Endothelial cell of umbilical vein (primary cell): Measurements from ENCODE around the gene ATP8A2.

Experiments
- CTCF ChIP-seq, 2 donors: IDR thresholded peaks; 1 replicate in 1 of 2; 2 replicates in 1 of 2; pipeline ENCODE4 v1.5.1; 2011; ENCODE audit warnings: low read length in 2 of 2, mild to moderate bottlenecking in 2 of 2, moderate library complexity in 2 of 2, control low read depth in 1 of 2, inconsistent platforms in 1 of 2, low read depth in 1 of 2; ENCODE audit not compliant: insufficient read depth in 1 of 2; ENCODE audit errors: extremely low read depth in 1 of 2
- EZH2 ChIP-seq: IDR thresholded peaks from 2 replicates; pipeline ENCODE4 v1.6.1; 2012; ENCODE audit warnings: borderline replicate concordance, low read depth, mild to moderate bottlenecking, moderate library complexity, low read length, inconsistent platforms; ENCODE audit not compliant: severe bottlenecking
- FOS ChIP-seq: IDR thresholded peaks from 2 replicates; pipeline ENCODE4 v1.6.1; 2011; ENCODE audit warnings: mild to moderate bottlenecking, low read length, moderate library complexity, borderline replicate concordance; ENCODE audit not compliant: insufficient read depth
- GATA2 ChIP-seq: IDR thresholded peaks from 2 replicates; pipeline ENCODE4 v1.7.0; 2011; ENCODE audit warnings: low read depth, mild to moderate bottlenecking, moderate library complexity, mixed read lengths, low read length; ENCODE audit not compliant: insufficient read length, insufficient read depth
- JUN ChIP-seq: IDR thresholded peaks from 2 replicates; pipeline ENCODE4 v1.6.1; 2011; ENCODE audit warnings: borderline replicate concordance, low read depth; ENCODE audit not compliant: insufficient read length, insufficient read depth
- MAX ChIP-seq: IDR thresholded peaks from 2 replicates; pipeline ENCODE4 v1.6.1; 2011; ENCODE audit not compliant: insufficient read depth, insufficient read length
- MYC ChIP-seq: IDR thresholded peaks from one replicate; pipeline ENCODE4 v1.6.1; 2011; ENCODE audit warnings: mild to moderate bottlenecking, low read depth, low read length
- POLR2A ChIP-seq: IDR thresholded peaks from 2 replicates; pipeline ENCODE4 v1.6.1; 2012; ENCODE audit warnings: low read depth, mild to moderate bottlenecking, control low read depth, low read length
- POLR2AphosphoS5 ChIP-seq: IDR thresholded peaks from 2 replicates; pipeline ENCODE4 v1.6.1; 2012; ENCODE audit warnings: low read depth, mild to moderate bottlenecking, control low read depth, low read length, moderate library complexity; ENCODE audit not compliant: insufficient read depth

GRCh38 chr13:26030331-26030730, 658.6 kb downstream of the ATP8A2 start:
- TF ChIP-seq POLR2A: no peak
- TF ChIP-seq CTCF (IDR thresholded peaks at IDR 0.05; ENCODE audit: extremely low read depth in 1 of 2, insufficient read depth in 1 of 2, low read depth in 1 of 2, low read length in 2 of 2): no peak
- no peak for TF ChIP-seq EZH2
- TF ChIP-seq JUN: no peak
- TF ChIP-seq POLR2AphosphoS5: no peak
- no peak for TF ChIP-seq GATA2
- no peak for TF ChIP-seq MAX
- no peak for TF ChIP-seq FOS
- TF ChIP-seq MYC: no peak
